Tibial nerve (tissue), 3 donors: Measurements from ENCODE around the gene ITPK1.

ENCODE experiments used
- POLR2A ChIP-seq, 2 donors: fragments of 450-650 bp; IDR thresholded peaks; one replicate each; pipeline ENCODE4 v1.6.1; 2017; ENCODE audit warnings: antibody characterized with exemption in 2 of 2, mild to moderate bottlenecking in 2 of 2, moderate library complexity in 2 of 2
- TF ChIP-seq, protein P1 (sequence below), 5 experiments: fragments of 200-600 bp in 3 of 5; fragments of 450-650 bp in 2 of 5; sonication (generic) in 3 of 5; IDR thresholded peaks; one replicate each; pipeline ENCODE4 v1.5.1; 2016 to 2019; ENCODE audit warnings: antibody characterized with exemption in 5 of 5, mild to moderate bottlenecking in 3 of 5, moderate library complexity in 2 of 5

DNA sequence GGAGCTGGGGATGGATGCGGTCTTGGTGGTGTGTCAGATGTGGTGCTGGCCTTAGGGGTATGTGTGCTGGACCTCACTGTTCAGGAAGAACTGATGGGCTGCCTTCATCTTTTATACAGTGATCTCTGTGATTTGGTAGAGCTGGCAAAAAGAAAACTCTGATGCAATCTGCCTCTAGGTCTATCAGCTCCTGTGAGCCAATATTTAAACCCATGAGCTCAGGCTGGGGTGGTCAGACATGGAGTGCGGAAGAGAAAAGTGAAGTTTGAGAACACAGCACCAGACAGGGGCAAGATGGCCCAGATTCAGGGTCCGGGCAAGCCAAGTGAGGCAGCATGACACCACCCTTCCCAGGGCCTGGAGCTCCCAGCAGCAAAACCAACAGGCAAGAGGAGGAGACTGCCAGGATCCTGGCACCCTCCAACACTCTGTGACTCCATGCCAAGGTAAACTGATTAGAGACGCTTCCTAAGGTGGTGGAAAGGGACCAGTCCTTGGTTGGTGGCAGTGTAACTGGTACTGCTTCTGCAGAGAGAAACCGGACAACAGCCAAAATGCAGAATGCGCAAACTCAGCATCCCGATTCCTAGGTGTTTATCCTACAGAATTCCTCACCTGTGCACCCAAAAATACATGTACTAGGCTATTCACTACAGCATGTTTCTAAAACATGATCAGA lies 110.5 kb downstream of the ITPK1 start:
- no peak for TF ChIP-seq POLR2A (IDR thresholded peaks at IDR 0.05)
- TF ChIP-seq, protein P1, sequence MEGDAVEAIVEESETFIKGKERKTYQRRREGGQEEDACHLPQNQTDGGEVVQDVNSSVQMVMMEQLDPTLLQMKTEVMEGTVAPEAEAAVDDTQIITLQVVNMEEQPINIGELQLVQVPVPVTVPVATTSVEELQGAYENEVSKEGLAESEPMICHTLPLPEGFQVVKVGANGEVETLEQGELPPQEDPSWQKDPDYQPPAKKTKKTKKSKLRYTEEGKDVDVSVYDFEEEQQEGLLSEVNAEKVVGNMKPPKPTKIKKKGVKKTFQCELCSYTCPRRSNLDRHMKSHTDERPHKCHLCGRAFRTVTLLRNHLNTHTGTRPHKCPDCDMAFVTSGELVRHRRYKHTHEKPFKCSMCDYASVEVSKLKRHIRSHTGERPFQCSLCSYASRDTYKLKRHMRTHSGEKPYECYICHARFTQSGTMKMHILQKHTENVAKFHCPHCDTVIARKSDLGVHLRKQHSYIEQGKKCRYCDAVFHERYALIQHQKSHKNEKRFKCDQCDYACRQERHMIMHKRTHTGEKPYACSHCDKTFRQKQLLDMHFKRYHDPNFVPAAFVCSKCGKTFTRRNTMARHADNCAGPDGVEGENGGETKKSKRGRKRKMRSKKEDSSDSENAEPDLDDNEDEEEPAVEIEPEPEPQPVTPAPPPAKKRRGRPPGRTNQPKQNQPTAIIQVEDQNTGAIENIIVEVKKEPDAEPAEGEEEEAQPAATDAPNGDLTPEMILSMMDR (IDR thresholded peaks at IDR 0.05): no peak
